SH-SY5Y (cell line): ENCODE data around the gene DEAF1.

Experiments
- GATA2 ChIP-seq: IDR thresholded peaks from 2 replicates; pipeline ENCODE4 v1.6.1; 2011; ENCODE audit warnings: mild to moderate bottlenecking, low read depth, low read length
- GATA3 ChIP-seq: IDR thresholded peaks from 2 replicates; pipeline ENCODE4 v1.6.1; 2011; ENCODE audit warnings: low read depth, mild to moderate bottlenecking, low read length, moderate library complexity

GRCh38 chr11:635945-636510, 59.0 kb downstream of the DEAF1 start:
- no peak for TF ChIP-seq GATA2
- no peak for TF ChIP-seq GATA3
